H1 (cell line): ENCODE results near the gene ZNF689. TPM values are rescaled to one million over a fixed set of nuclear protein-coding genes. Genes with fewer than 3 reads are reported as not detected.

Source experiments
- BACH1 ChIP-seq: IDR thresholded peaks from 2 replicates; pipeline ENCODE4 v1.6.1; 2012; ENCODE audit warnings: low read length, improper control_type of control experiment
- BCL11A ChIP-seq, 2 experiments: IDR thresholded peaks; one replicate each; pipeline ENCODE4 v1.6.1; 2011; ENCODE audit warnings: low read depth in 2 of 2, low read length in 2 of 2, mild to moderate bottlenecking in 2 of 2
- CHD2 ChIP-seq: IDR thresholded peaks from 2 replicates; pipeline ENCODE4 v1.6.1; 2012; ENCODE audit warnings: low read length, improper control_type of control experiment
- CTBP2 ChIP-seq: IDR thresholded peaks from 2 replicates; pipeline ENCODE4 v1.7.0; 2011; ENCODE audit warnings: borderline replicate concordance, mild to moderate bottlenecking, moderate library complexity, mixed read lengths, low read length; ENCODE audit not compliant: insufficient read depth, insufficient read length
- EP300 ChIP-seq, 2 experiments: IDR thresholded peaks; 1 replicate in 1 of 2; 2 replicates in 1 of 2; pipeline ENCODE4 v1.6.1; 2011 to 2012; ENCODE audit warnings: low read depth in 2 of 2, low read length in 2 of 2, mild to moderate bottlenecking in 2 of 2, borderline replicate concordance in 1 of 2, inconsistent platforms in 1 of 2, moderate library complexity in 1 of 2
- FOSL1 ChIP-seq: IDR thresholded peaks from 2 replicates; pipeline ENCODE4 v1.6.1; 2011; ENCODE audit warnings: mild to moderate bottlenecking, low read depth, low read length, moderate library complexity; ENCODE audit not compliant: insufficient read depth
- GABPA ChIP-seq: IDR thresholded peaks from 2 replicates; pipeline ENCODE4 v1.6.1; 2011; ENCODE audit warnings: mild to moderate bottlenecking, low read length, moderate library complexity, borderline replicate concordance; ENCODE audit not compliant: insufficient read depth
- KDM4A ChIP-seq: IDR thresholded peaks from one replicate; pipeline ENCODE4 v1.7.1; 2012; ENCODE audit warnings: low read depth, mild to moderate bottlenecking, moderate library complexity, low read length, inconsistent platforms; ENCODE audit not compliant: severe bottlenecking
- PHF8 ChIP-seq: fragments of 200-600 bp; sonication (generic); conservative IDR thresholded peaks from 2 replicates; pipeline ENCODE4 v1.7.1; 2012; ENCODE audit warnings: low read depth, mild to moderate bottlenecking, inconsistent platforms, low read length, moderate library complexity
- POLR2A ChIP-seq, 2 experiments: IDR thresholded peaks; 1 replicate in 1 of 2; 2 replicates in 1 of 2; pipeline ENCODE4 v1.6.1; 2011; ENCODE audit warnings: low read depth in 2 of 2, low read length in 2 of 2, mild to moderate bottlenecking in 2 of 2; ENCODE audit errors: control extremely low read depth in 1 of 2
- POU5F1 ChIP-seq: IDR thresholded peaks from 2 replicates; pipeline ENCODE4 v1.6.1; 2011; ENCODE audit warnings: low read depth, mild to moderate bottlenecking, low read length, moderate library complexity
- RFX5 ChIP-seq: IDR thresholded peaks from 2 replicates; pipeline ENCODE4 v1.6.1; 2011; ENCODE audit warnings: low read depth, low read length, improper control_type of control experiment, borderline replicate concordance
- RNF2 ChIP-seq: fragments of 200-900, 300-1000 bp; sonication (generic); IDR thresholded peaks from 2 replicates; pipeline ENCODE4 v1.7.1; 2016; ENCODE audit warnings: borderline replicate concordance, low read depth, mild to moderate bottlenecking, antibody characterized with exemption, low read length; ENCODE audit not compliant: poor library complexity, severe bottlenecking; ENCODE audit errors: missing control alignments
- SIRT6 ChIP-seq: IDR thresholded peaks from one replicate; pipeline ENCODE4 v1.7.1; 2012; ENCODE audit warnings: low read length, inconsistent platforms
- SP4 ChIP-seq: IDR thresholded peaks from 2 replicates; pipeline ENCODE4 v1.6.1; 2012; ENCODE audit warnings: low read length, inconsistent platforms
- SUZ12 ChIP-seq: fragments of 200-600 bp; sonication (generic); IDR thresholded peaks from 2 replicates; pipeline ENCODE4 v1.6.1; 2012; ENCODE audit warnings: mild to moderate bottlenecking, inconsistent platforms, low read length, moderate library complexity, mixed read lengths
- TAF1 ChIP-seq: IDR thresholded peaks from 2 replicates; pipeline ENCODE4 v1.6.1; 2011; ENCODE audit warnings: mild to moderate bottlenecking, low read depth, low read length
- TBP ChIP-seq: IDR thresholded peaks from 2 replicates; pipeline ENCODE4 v1.6.1; 2011; ENCODE audit warnings: low read depth, low read length, improper control_type of control experiment
- TCF12 ChIP-seq: IDR thresholded peaks from 2 replicates; pipeline ENCODE4 v1.6.1; 2011; ENCODE audit warnings: low read depth, mild to moderate bottlenecking, low read length
- TEAD4 ChIP-seq: IDR thresholded peaks from 2 replicates; pipeline ENCODE4 v1.6.1; 2012; ENCODE audit warnings: low read depth, low read length, inconsistent platforms, mixed read lengths
- polyA plus RNA-seq, 7 experiments: library from polyadenylated mRNA; depleted of rRNA in 3 of 7; stranded (reverse) in 5 of 7; unstranded in 2 of 7; fragments of >200 nt in 5 of 7; fragments of 200-250 nt in 2 of 7; gene quantifications; 1 replicate in 5 of 7; 2 replicates in 1 of 7; 4 replicates in 1 of 7; pipeline versions ENCODE4 v1.2.1 to v1.2.3, GENCODE V29; 2011 to 2013; ENCODE audit warnings: missing spikeins in 2 of 7, mixed read lengths in 2 of 7
- total RNA-seq: library from RNA; stranded (reverse); fragmentation: NEBNext Ultra II Directional; extraction: Animal tissue kit (Norgen Biotek cat#: 25700); gene quantifications from 2 replicates; pipeline ENCODE4 v1.2.1, GENCODE V29; 2021
- TF ChIP-seq, protein P1 (sequence below): IDR thresholded peaks from 2 replicates; pipeline ENCODE4 v1.6.1; 2012; ENCODE audit warnings: low read length, inconsistent platforms
- TF ChIP-seq, protein P2 (sequence below): IDR thresholded peaks from 2 replicates; pipeline ENCODE4 v1.6.1; 2012; ENCODE audit warnings: inconsistent platforms

The ZNF689 gene
- total and polyA plus RNA-seq, 2 of the 8 experiments (the other 6 are each of a cell fraction or from before 2014, with no cell fraction given), result 14.3 to 15.3 TPM

DNA sequence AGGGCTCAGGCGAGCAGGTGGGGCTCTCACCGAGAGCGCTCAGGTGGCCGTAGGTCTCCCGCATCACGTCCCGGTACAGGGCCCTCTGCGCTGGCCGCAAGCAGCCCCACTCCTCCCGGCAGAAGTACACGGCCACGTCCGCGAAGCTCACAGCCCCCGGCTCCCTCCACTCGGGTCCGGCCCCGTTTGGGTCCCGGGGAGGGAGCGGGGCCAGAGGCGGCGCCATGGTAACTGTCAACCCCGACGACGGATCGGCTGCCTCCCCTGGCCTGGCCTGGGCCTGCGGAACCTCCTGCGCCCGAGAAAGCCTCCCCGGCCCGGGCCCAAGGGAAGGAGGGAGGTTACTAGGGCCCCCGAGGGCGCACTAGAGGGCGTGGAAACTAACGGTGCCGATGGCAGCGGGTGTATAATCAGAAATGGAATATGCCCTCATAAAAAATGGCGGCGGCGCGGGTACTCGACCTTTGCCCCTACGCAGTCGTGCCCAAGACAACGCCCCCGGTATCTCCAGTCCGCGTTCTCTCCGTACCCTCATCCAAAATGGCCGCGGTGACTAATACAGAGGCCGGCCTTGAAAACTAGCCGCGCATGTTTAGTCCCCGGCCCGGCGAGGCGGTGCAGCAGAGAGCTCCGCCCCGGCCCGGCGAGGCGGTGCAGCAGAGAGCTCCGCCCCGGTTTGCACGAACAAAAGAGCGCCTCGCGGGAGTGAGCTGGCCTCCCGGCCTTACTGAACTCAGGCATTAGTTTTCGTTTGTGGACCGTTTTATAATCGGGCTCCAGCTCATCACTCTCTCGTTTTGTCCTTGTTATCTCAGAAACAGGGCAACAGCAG lies 52.0 kb downstream of the ZNF689 start, which contains the start of gene ZNF764 (continued):
- TF ChIP-seq RNF2 (no peak), SIRT6 (no peak), GABPA (no peak), SUZ12 (no peak), FOSL1 (no peak), BCL11A (IDR thresholded peaks at IDR 0.05; ENCODE audit: low read depth in 2 of 2, low read length in 2 of 2) (no peak), TEAD4 (no peak), POU5F1 (no peak), CHD2 (peak; percentile 63; the same call in 1 of the 2 replicates), CTBP2 (peak; percentile 97), SP4 (no peak), KDM4A (peak; percentile 88), EP300 (IDR thresholded peaks at IDR 0.05; ENCODE audit: borderline replicate concordance in 1 of 2, low read depth in 2 of 2, low read length in 2 of 2) (no peak), PHF8 (peak; percentile 63), BACH1 (no peak), TAF1 (peak; percentile 77), TBP (peak; percentile 44; the same call in 1 of the 2 replicates), POLR2A (IDR thresholded peaks at IDR 0.05; ENCODE audit: control extremely low read depth in 1 of 2, low read depth in 2 of 2, low read length in 2 of 2) (peak in 1 of 2 experiments; percentile 23; a peak in 1 of 3 replicates), RFX5 (no peak), TCF12 (no peak)
- TF ChIP-seq, protein P1, sequence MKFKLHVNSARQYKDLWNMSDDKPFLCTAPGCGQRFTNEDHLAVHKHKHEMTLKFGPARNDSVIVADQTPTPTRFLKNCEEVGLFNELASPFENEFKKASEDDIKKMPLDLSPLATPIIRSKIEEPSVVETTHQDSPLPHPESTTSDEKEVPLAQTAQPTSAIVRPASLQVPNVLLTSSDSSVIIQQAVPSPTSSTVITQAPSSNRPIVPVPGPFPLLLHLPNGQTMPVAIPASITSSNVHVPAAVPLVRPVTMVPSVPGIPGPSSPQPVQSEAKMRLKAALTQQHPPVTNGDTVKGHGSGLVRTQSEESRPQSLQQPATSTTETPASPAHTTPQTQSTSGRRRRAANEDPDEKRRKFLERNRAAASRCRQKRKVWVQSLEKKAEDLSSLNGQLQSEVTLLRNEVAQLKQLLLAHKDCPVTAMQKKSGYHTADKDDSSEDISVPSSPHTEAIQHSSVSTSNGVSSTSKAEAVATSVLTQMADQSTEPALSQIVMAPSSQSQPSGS, result no peak
- TF ChIP-seq, protein P2, sequence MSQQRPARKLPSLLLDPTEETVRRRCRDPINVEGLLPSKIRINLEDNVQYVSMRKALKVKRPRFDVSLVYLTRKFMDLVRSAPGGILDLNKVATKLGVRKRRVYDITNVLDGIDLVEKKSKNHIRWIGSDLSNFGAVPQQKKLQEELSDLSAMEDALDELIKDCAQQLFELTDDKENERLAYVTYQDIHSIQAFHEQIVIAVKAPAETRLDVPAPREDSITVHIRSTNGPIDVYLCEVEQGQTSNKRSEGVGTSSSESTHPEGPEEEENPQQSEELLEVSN, result no peak; the same call in 1 of the 2 replicates
